ENCODE measurements around the gene NIT2. TPM values are rescaled to one million over a fixed set of nuclear protein-coding genes. Genes with fewer than 3 reads are reported as not detected.
"Not testable (repeated sequence)": the region's sequence is repeated elsewhere in the genome, so short reads cannot be mapped to it uniquely, and the experiment has no call there.

Gene NIT2
- total RNA-seq, 2 experiments from 2014 or later = 18.6 to 21.4 TPM

- H3K27me3 ChIP-seq (ENCODE audit: control insufficient read depth in 1 of 2, insufficient read depth in 2 of 2, low read length in 2 of 2) = no peaks in the 10 kb centered on the region
- Mint-ChIP-seq H3K4me1 (ENCODE audit: low read depth) (peaks cover 7% of the 10 kb centered on the region), H3K4me3 (no peak overlapping the region), H3K9me3 (no peaks in the 10 kb centered on the region), H3K27ac (no peak overlapping the region), H3K27me3 (no peaks in the 10 kb centered on the region), H3K36me3 (ENCODE audit: low read depth) (peaks cover 91% of the 10 kb centered on the region)
- ATAC-seq (ENCODE audit: poor library complexity) = no peak
- peaks cover 2% of the 10 kb centered on the region for H3K4me1 ChIP-seq (ENCODE audit: insufficient read depth, low read length)
- ChIA-PET POLR2A (no interaction called here), CTCF (no interaction called here)
- H3K36me3 ChIP-seq (ENCODE audit: insufficient read depth, low read length) = peaks cover 72% of the 10 kb centered on the region
- no peak overlapping the region for H3K27ac ChIP-seq (ENCODE audit: low read depth in 1 of 2, low read length in 2 of 2)
- H3K9me3 ChIP-seq (ENCODE audit: control insufficient read depth in 1 of 2, insufficient read depth in 1 of 2, low read length in 2 of 2) = no peaks in the 10 kb centered on the region
- no peak overlapping the region for H3K4me3 ChIP-seq (ENCODE audit: low read length)
- intact Hi-C loops (cut with DNase I, micrococcal nuclease) = no loop called here
- TF ChIP-seq CTCF (IDR thresholded peaks at IDR 0.05) = no peak
- DNase-seq = no peak
Observed at GRCh38 chr3:100348727-100349126, 14.2 kb downstream of the NIT2 start.

- H3K9me3 ChIP-seq (ENCODE audit: control insufficient read depth in 1 of 2, insufficient read depth in 1 of 2, low read length in 2 of 2); H3K9me3 Mint-ChIP-seq; H3K4me1 Mint-ChIP-seq (ENCODE audit: low read depth); H3K4me3 Mint-ChIP-seq; CTCF ChIA-PET; H3K4me1 ChIP-seq (ENCODE audit: insufficient read depth, low read length); H3K27ac ChIP-seq (ENCODE audit: low read depth in 1 of 2, low read length in 2 of 2); POLR2A ChIA-PET; DNase-seq; H3K27me3 ChIP-seq (ENCODE audit: control insufficient read depth in 1 of 2, insufficient read depth in 2 of 2, low read length in 2 of 2); H3K27ac Mint-ChIP-seq; H3K4me3 ChIP-seq (ENCODE audit: low read length); H3K27me3 Mint-ChIP-seq; intact Hi-C loops (cut with DNase I, micrococcal nuclease); ATAC-seq (ENCODE audit: poor library complexity): not testable (repeated sequence)
- H3K36me3 Mint-ChIP-seq (ENCODE audit: low read depth) = peaks cover 91% of the 10 kb centered on the region
- H3K36me3 ChIP-seq (ENCODE audit: insufficient read depth, low read length) = peaks cover 65% of the 10 kb centered on the region
Observed at GRCh38 chr3:100351770-100352169, 17.2 kb downstream of the NIT2 start.

- no peak overlapping the region for H3K4me3 Mint-ChIP-seq
- H3K27ac Mint-ChIP-seq = no peak overlapping the region
- Histone ChIP-seq H3K27ac (ENCODE audit: low read depth in 1 of 2, low read length in 2 of 2) (no peak overlapping the region), H3K4me3 (ENCODE audit: low read length) (no peak overlapping the region), H3K4me1 (ENCODE audit: insufficient read depth, low read length) (no peaks in the 10 kb centered on the region), H3K27me3 (ENCODE audit: control insufficient read depth in 1 of 2, insufficient read depth in 2 of 2, low read length in 2 of 2) (no peaks in the 10 kb centered on the region), H3K9me3 (ENCODE audit: control insufficient read depth in 1 of 2, insufficient read depth in 1 of 2, low read length in 2 of 2) (no peaks in the 10 kb centered on the region), H3K36me3 (ENCODE audit: insufficient read depth, low read length) (peaks cover 60% of the 10 kb centered on the region)
- intact Hi-C loops (cut with DNase I, micrococcal nuclease) = no loop called here
- no peaks in the 10 kb centered on the region for H3K27me3 Mint-ChIP-seq
- POLR2A ChIA-PET = no interaction called here
- CTCF ChIA-PET = no interaction called here
- peaks cover 85% of the 10 kb centered on the region for H3K36me3 Mint-ChIP-seq (ENCODE audit: low read depth)
- no peak for TF ChIP-seq CTCF (IDR thresholded peaks at IDR 0.05)
- ATAC-seq (ENCODE audit: poor library complexity) (no peak), DNase-seq (no peak)
- H3K9me3 Mint-ChIP-seq = no peaks in the 10 kb centered on the region
- H3K4me1 Mint-ChIP-seq (ENCODE audit: low read depth) = no peaks in the 10 kb centered on the region
Observed at GRCh38 chr3:100352296-100353231, 18.0 kb downstream of the NIT2 start.
